Measurements from ENCODE around the gene TMEM109.
A peak's percentile ranks its signal among the peaks of the same experiment; 100 is the strongest.
"Not testable (repeated sequence)": the region's sequence is repeated elsewhere in the genome, so short reads cannot be mapped to it uniquely, and the experiment has no call there.

The TMEM109 gene

GRCh38 chr11:60878245-60879101 lies 35.5 kb upstream of the TMEM109 start:
- no peak for DNase-seq

- no peak for DNase-seq
Observed at GRCh38 chr11:60879104-60879503, 34.9 kb upstream of the TMEM109 start.

- no peak for DNase-seq
Observed at GRCh38 chr11:60879971-60880588, 33.9 kb upstream of the TMEM109 start.

GRCh38 chr11:60880643-60881282 lies 33.2 kb upstream of the TMEM109 start:
- no peak for DNase-seq

GRCh38 chr11:60887556-60887955 lies 26.4 kb upstream of the TMEM109 start:
- peak; percentile 57 for DNase-seq

- DNase-seq: no peak
Observed at GRCh38 chr11:60889869-60890311, 24.1 kb upstream of the TMEM109 start.

DNA sequence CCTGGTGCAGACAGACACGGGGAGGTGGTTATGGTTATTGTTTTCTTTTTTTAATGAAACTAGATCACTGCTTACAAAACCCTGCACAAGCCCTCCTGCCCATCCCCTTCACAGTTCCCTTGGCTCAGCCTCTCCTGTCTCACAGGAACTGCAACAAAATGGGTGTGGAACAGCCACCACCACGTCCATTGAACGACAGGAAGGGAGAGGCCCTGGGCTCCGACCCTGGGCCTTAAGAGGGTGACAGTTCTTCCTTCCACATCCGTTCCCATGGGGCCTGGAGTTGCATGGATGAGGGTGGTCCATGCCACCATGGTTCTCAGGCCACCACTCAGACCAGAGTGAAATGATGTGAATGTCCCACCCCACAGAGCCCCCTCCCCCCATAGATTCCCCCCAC lies 23.3 kb upstream of the TMEM109 start:
- no peak for DNase-seq

DNA sequence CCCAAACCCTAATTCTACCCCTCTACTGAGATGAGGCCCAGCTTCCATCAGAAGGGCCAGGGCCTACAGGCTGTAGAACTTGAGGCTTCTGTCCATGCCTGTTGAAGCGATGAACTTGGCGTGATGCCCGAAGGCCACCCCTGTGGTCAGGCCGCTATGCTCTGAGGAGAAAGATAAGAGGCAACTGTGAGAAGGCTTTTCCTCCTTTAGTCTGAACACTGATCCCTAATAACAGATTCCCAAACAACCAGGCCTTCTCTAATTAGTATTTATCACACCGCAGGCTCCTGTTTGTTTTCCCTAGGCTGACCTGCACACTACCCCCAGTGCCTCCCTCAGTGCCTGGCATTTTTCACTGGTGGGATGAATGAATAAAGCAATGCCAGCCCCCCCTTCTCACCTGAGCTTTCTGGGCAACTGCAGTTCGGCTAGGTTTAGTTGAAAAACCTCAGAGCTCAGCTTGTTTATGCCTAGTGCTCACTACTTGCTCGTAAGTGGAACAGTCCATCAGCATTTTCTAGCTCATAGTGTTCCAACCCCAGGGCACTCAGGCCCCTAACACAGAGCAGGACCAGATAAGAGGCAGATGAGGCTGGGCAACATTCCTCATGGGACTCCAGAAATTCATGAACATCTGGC lies 22.7 kb upstream of the TMEM109 start:
- no peak for DNase-seq

GRCh38 chr11:60895687-60896086 lies 18.3 kb upstream of the TMEM109 start:
- DNase-seq: no peak

GRCh38 chr11:60897496-60897895 lies 16.5 kb upstream of the TMEM109 start:
- DNase-seq: no peak

DNA sequence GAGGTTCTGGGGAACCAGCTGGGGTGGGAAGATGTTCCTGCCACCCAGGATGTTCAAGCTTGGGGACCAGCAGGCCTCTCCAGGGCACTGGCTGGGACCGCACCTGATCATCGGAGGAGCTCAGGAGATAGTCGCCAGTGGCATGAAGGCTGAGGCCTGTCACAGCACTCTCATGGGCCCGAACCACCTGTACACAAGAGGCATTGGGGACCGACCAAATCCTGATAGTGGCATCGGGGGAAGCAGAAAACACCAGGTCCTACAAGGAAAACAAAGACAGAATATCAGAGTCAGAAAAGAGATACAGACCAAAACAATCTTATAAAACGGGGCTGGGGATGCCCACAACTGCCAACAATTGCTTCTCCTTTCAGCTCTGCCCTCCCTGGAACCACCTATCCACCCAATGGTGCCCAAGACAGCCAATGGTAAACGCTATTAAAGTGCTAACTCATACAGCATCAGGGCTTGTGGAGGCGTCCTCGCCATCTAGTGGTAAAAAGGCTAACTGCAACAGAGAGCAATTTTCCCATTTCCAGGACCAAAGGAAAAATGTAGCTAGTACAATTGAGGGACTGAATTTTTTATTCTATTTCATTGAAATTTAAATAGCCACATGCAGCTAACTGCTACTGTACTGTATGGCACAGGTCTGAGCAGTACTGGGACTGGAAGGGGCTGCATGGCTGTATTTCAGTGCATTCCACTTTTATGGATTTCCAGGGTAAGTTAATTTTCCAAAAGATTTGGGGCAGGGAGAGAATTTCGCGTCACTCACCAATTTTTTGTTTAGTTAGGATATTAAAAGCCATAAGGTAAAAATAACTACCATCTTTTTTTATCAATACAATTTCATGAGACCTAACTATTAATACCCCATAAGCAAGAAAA lies 14.7 kb upstream of the TMEM109 start:
- peak; percentile 53 for DNase-seq

- DNase-seq: no peak
Observed at GRCh38 chr11:60899977-60900376, 14.0 kb upstream of the TMEM109 start.

DNA sequence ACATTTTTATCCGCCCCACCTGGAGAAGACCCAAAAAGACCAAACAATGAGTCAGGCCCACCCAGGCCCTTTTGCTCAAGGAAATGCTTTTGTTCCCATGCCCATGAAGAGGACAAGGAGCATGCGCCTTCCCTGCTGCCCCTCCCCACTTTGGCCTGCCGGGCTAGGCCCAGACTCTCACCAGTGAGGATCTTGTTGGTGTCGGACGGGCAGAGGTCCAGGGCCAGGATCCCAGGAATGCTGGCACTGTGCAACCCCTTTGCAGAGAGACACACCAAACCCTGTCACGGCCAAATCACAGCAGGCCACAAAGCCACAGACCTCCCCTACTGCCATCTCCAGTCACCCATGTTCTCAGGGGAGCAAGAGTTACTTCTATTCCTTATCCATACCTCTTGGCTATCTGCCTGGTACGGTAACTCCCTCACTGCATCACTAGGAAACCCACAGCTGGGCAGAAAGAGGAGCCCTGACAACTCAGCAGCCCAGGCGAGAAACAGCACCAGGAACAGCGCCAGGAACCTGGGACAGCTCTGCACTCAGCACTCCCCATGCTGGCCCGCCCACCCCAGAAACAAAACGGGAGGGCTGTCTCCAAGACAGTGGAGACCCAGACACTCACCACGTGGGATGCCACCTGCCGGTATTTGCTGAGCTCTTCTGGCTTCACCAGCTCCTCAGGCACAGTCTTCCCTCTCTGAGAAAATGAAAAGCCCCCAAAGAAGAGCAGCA lies 13.1 kb upstream of the TMEM109 start:
- DNase-seq: no peak

- no peak for DNase-seq
Observed at GRCh38 chr11:60902625-60903024, 11.3 kb upstream of the TMEM109 start.

GRCh38 chr11:60905047-60905446 lies 8.9 kb upstream of the TMEM109 start:
- DNase-seq: no peak

- no peak for DNase-seq
Observed at GRCh38 chr11:60905551-60906113, 8.3 kb upstream of the TMEM109 start.

DNA sequence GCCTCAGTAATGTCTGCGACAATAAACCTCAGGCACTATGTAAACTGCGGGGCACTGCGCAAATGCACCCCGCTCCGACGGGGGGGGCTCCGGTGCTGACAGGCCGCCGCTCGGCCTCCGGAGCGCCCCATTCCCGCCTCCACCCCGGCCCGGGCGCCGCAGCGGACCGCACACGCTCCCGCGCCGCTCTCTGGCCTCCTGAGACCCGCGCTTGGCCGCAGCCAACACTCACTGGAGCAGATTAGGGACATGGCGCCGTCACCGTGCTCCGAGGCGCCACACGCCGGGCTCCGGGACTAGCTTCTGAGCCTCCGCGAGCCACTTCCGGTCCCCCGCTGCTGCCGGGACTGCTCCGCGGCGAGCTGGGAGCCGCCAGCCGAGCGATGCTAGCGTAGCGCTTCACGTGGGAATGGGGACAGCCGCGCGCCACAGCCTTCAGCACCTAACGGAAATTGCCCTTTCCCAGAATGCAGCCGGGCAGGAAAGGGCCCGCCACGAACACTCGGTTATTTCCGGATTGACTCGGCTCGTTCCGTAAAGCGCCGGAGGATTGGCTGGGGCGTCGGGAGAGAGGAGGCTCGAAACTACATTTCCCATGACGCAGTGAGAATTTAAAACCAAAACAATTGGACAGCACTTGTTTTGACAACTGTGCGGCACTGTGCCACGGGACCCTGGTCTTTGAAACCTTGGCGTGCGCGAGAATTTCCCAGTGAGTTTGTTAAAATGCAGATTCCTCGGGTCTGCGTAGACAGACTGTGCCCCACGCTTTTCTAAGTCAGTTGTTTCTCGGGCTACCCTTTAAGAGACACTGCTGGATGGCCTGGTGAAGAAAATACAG lies 7.6 kb upstream of the TMEM109 start, which contains the start of gene PRPF19:
Gene PRPF19 (minus strand): TSS at position 454 of the 841 bp plus-strand sequence. CDS start 203 bp downstream, at position 251.
- DNase-seq: peak; percentile 95

GRCh38 chr11:60908803-60909202 lies 5.2 kb upstream of the TMEM109 start:
- DNase-seq: no peak

- not testable (repeated sequence) for DNase-seq
Observed at GRCh38 chr11:60909680-60910280, 4.2 kb upstream of the TMEM109 start.

- no peak for DNase-seq
Observed at GRCh38 chr11:60910281-60910687, 3.7 kb upstream of the TMEM109 start.

Measured in NCI-H1436 (cell line).